Suprapubic skin (tissue), 4 donors: ENCODE measurements around the gene XIRP1. TPM values are rescaled to one million over a fixed set of nuclear protein-coding genes. Genes with fewer than 3 reads are reported as not detected.
"Not testable (repeated sequence)": the region's sequence is repeated elsewhere in the genome, so short reads cannot be mapped to it uniquely, and the experiment has no call there.

Experiments
- DNase-seq, 2 donors: peaks; one replicate each; pipeline ENCODE4 v3.0.0-alpha.2; 2019; ENCODE audit warnings: low spot score in 2 of 2
- H3K27ac ChIP-seq: fragments of 200-600 bp; sonication (generic); one replicate; pipeline ENCODE4 v1.5.1; 2019
- H3K27me3 ChIP-seq: fragments of 200-600 bp; sonication (generic); one replicate; pipeline ENCODE4 v1.5.1; 2019
- H3K36me3 ChIP-seq: fragments of 200-600 bp; sonication (generic); one replicate; pipeline ENCODE4 v1.5.1; 2019
- H3K4me1 ChIP-seq: fragments of 200-600 bp; sonication (generic); one replicate; pipeline ENCODE4 v1.5.1; 2019
- H3K4me3 ChIP-seq: fragments of 200-600 bp; sonication (generic); one replicate; pipeline ENCODE4 v1.5.1; 2019; ENCODE audit warnings: mild to moderate bottlenecking
- H3K9me3 ChIP-seq: fragments of 200-600 bp; sonication (generic); one replicate; pipeline ENCODE4 v1.5.1; 2019
- EP300 ChIP-seq: sonication (generic); formaldehyde crosslinking; IDR thresholded peaks from one replicate; pipeline ENCODE4 v1.6.1; 2017; ENCODE audit warnings: antibody characterized with exemption
- POLR2A ChIP-seq, 2 donors: fragments of 450-650 bp; IDR thresholded peaks; one replicate each; pipeline ENCODE4 v1.6.1; 2017; ENCODE audit warnings: antibody characterized with exemption in 2 of 2, mild to moderate bottlenecking in 2 of 2, moderate library complexity in 2 of 2
- POLR2AphosphoS5 ChIP-seq, 3 donors: sonication (generic); formaldehyde crosslinking; IDR thresholded peaks; one replicate each; pipeline ENCODE4 v1.6.1; 2017; ENCODE audit warnings: antibody characterized with exemption in 3 of 3
- WGBS: methylation state at CpG from one replicate; pipeline ENCODE4 v1.1.5; 2018; 5-methylcytosine and 5-hydroxymethylcytosine counted together
- total RNA-seq, 4 donors: library from RNA; depleted of rRNA; stranded (reverse); fragments of >200 nt; gene quantifications; one replicate each; pipeline ENCODE4 v1.1.0, GENCODE V29; 2016
- TF ChIP-seq, protein P1 (sequence below), 2 donors: fragments of 200-600 bp in 1 of 2; fragments of 450-650 bp in 1 of 2; sonication (generic) in 1 of 2; IDR thresholded peaks; one replicate each; pipeline ENCODE4 v1.5.1; 2016 to 2019; ENCODE audit warnings: antibody characterized with exemption in 2 of 2, mild to moderate bottlenecking in 1 of 2, moderate library complexity in 1 of 2

Gene XIRP1
- total RNA-seq, 4 donors from 2014 or later: not detected

DNA sequence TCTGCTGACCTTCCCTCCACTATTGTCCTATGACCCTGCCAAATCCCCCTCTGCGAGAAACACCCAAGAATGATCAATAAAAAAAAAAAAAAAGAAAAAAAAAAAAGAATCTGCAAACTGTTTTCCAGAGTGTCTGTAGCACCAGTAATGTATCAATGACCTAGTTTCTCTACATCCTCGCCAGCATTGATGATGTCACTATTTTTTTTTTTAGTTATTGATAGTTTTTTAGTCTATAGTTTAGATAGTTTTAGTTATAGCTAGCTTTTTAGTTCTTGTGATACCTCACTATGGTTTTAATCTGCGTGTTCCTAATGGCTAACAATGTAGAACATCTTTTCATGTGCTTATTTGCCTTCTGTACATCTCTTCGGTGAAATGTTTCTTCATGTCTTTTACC is 36.1 kb upstream of the XIRP1 start:
- no peaks in the 10 kb centered on the region for H3K4me1 ChIP-seq
- H3K9me3 ChIP-seq: no peaks in the 10 kb centered on the region
- no peak overlapping the region for H3K27ac ChIP-seq
- WGBS: 87% methylated on average over 4 of the region's 4 CpGs
- H3K4me3 ChIP-seq: no peak overlapping the region
- TF ChIP-seq POLR2A (IDR thresholded peaks at IDR 0.05) (no peak), EP300 (no peak), POLR2AphosphoS5 (IDR thresholded peaks at IDR 0.05) (no peak)
- TF ChIP-seq, protein P1, sequence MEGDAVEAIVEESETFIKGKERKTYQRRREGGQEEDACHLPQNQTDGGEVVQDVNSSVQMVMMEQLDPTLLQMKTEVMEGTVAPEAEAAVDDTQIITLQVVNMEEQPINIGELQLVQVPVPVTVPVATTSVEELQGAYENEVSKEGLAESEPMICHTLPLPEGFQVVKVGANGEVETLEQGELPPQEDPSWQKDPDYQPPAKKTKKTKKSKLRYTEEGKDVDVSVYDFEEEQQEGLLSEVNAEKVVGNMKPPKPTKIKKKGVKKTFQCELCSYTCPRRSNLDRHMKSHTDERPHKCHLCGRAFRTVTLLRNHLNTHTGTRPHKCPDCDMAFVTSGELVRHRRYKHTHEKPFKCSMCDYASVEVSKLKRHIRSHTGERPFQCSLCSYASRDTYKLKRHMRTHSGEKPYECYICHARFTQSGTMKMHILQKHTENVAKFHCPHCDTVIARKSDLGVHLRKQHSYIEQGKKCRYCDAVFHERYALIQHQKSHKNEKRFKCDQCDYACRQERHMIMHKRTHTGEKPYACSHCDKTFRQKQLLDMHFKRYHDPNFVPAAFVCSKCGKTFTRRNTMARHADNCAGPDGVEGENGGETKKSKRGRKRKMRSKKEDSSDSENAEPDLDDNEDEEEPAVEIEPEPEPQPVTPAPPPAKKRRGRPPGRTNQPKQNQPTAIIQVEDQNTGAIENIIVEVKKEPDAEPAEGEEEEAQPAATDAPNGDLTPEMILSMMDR (IDR thresholded peaks at IDR 0.05): no peak
- no peaks in the 10 kb centered on the region for H3K36me3 ChIP-seq
- H3K27me3 ChIP-seq: peaks cover 6% of the 10 kb centered on the region
- no peak for DNase-seq

DNA sequence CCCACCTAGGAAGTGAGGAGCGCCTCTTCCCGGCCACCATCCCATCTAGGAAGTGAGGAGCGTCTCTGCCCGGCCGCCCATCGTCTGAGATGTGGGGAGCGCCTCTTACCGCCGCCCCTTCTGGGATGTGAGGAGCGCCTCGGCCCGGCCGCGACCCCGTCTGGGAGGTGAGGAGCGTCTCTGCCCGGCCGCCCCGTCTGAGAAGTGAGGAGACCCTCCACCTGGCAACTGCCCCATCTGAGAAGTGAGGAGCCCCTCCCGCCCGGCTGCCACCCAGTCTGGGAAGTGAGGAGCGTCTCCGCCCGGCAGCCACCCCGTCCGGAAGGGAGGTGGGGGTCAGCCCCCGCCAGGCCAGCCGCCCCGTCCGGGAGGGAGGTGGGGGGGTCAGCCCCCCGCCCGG is 35.2 kb upstream of the XIRP1 start:
- not testable (repeated sequence) for DNase-seq, H3K4me1 ChIP-seq, H3K36me3 ChIP-seq, H3K4me3 ChIP-seq, H3K9me3 ChIP-seq, H3K27ac ChIP-seq, H3K27me3 ChIP-seq
- WGBS: 100% methylated on average over 7 of the region's 32 CpGs

DNA sequence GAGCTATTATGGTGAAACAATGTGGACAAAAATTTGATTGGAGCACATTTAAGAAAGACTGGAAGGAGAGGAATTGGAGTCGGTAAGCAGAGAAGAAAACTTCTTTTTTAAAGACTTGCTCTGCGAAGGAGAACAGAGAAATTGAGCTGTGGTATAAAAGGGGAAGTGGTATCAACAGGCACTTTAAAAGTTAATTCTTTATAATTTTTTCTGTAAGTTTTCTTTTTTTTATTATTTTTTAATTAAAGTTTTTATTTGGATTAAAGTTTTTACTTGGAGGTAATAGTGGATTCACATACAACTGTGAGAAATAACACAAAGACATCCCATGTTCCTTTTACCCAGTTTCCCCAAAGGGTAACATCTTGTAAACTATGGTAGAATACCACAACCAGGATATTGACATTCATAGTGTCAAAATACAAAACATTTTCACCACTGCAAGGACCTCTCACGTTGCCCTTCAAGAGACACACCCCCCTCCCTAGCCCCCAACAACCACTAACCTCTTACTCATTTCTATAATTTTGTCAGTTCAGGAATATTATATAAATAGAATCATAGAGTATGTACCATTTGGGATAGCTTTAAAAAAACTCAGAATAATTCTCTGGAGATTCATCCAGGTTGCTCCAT is 33.8 kb upstream of the XIRP1 start:
- Histone ChIP-seq H3K9me3 (no peaks in the 10 kb centered on the region), H3K36me3 (no peaks in the 10 kb centered on the region), H3K4me3 (no peak overlapping the region), H3K27me3 (no peaks in the 10 kb centered on the region), H3K4me1 (no peaks in the 10 kb centered on the region), H3K27ac (no peak overlapping the region)
- 58% methylated on average over 3 of the region's 3 CpGs for WGBS
- no peak for DNase-seq
- TF ChIP-seq EP300: no peak
- TF ChIP-seq POLR2A (IDR thresholded peaks at IDR 0.05): no peak

DNA sequence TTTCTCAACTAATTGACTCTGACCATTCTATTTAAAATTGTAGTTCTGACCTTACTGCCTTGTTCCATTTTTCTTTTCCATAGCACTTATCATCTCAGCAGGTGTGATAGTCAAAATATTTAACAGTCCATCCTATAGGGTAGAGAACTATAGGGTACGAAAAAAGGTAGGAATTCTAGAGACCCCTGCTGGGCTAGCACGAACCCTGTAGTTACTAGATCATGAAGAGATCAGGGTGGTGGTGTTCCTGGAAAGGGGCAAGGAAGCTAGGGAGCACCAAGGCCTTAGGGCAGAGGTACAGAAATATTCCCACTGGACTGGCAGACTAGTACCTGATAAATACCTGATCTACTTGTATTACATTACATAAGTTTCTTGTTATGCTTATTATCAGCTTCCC is 31.9 kb upstream of the XIRP1 start:
- Histone ChIP-seq H3K4me3 (no peak overlapping the region), H3K27ac (no peak overlapping the region), H3K9me3 (no peaks in the 10 kb centered on the region), H3K4me1 (no peaks in the 10 kb centered on the region), H3K27me3 (no peaks in the 10 kb centered on the region), H3K36me3 (no peaks in the 10 kb centered on the region)
- WGBS: 84% methylated on average over 2 of the region's 2 CpGs
- TF ChIP-seq EP300 (no peak), POLR2A (IDR thresholded peaks at IDR 0.05) (no peak), POLR2AphosphoS5 (IDR thresholded peaks at IDR 0.05) (no peak)
- TF ChIP-seq, protein P1 (IDR thresholded peaks at IDR 0.05): no peak
- no peak for DNase-seq

DNA sequence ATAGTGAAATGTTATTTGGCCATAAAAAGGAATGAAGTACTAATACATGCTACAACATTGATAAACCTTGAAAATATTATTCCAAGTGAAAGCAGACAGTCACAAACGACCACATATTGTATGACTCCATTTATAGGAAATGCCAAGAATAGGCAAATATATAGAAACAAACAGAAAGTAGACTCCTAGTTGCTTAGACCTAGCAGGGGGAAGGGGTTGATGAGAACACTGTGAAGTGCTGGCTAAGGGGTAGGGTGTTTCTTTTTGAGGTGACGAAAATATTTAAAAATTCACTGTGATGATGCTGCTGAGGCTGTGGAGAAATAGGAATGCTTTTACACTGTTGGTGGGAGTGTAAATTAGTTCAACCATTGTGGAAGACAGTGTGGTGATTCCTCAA is 30.5 kb upstream of the XIRP1 start:
- 73% methylated on average over 2 of the region's 2 CpGs for WGBS
- DNase-seq: no peak
- no peaks in the 10 kb centered on the region for H3K27me3 ChIP-seq
- no peaks in the 10 kb centered on the region for H3K36me3 ChIP-seq
- TF ChIP-seq POLR2A (IDR thresholded peaks at IDR 0.05) (no peak), POLR2AphosphoS5 (IDR thresholded peaks at IDR 0.05) (no peak), EP300 (no peak)
- TF ChIP-seq, protein P1 (IDR thresholded peaks at IDR 0.05): no peak
- no peak overlapping the region for H3K27ac ChIP-seq
- H3K9me3 ChIP-seq: no peaks in the 10 kb centered on the region
- no peaks in the 10 kb centered on the region for H3K4me1 ChIP-seq
- H3K4me3 ChIP-seq: no peak overlapping the region

DNA sequence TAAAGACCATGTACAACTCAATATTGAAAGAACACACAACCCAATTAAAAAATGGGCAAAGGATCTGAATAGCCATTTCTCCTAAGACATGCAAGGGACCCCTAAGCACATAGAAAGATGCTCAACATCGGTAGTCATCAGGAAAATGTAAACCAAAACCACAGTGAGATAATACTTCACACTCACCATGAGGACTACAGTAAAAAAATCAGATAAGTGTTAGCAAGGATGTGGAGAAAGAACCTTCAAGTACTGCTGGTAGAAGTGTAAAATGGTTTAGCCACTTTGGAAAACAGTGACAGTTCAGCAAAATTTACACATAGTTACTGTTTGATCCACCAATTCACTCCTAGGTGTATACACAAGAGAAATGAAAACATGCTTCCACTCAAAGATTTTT is 30.1 kb upstream of the XIRP1 start:
- 84% methylated on average over 1 of the region's 1 CpG for WGBS

More for the DNA sequence above, 30.1 kb upstream of the XIRP1 start:
- Histone ChIP-seq H3K27me3 (no peaks in the 10 kb centered on the region), H3K27ac (no peak overlapping the region), H3K36me3 (no peaks in the 10 kb centered on the region), H3K9me3 (no peaks in the 10 kb centered on the region), H3K4me1 (no peaks in the 10 kb centered on the region), H3K4me3 (no peak overlapping the region)
- TF ChIP-seq, protein P1 (IDR thresholded peaks at IDR 0.05): no peak
- TF ChIP-seq POLR2AphosphoS5 (IDR thresholded peaks at IDR 0.05): no peak
- no peak for TF ChIP-seq POLR2A (IDR thresholded peaks at IDR 0.05)
- TF ChIP-seq EP300: no peak
- no peak for DNase-seq
